Stimulated activated CD4-positive, alpha-beta T cell treated with anti-CD3 and anti-CD28 coated beads, TNF-alpha, amount 100 ng/mL, for 48 hours (primary cell): Measurements from ENCODE around the gene GALR1.
"Not testable (repeated sequence)": the region's sequence is repeated elsewhere in the genome, so short reads cannot be mapped to it uniquely, and the experiment has no call there.

Experiments used
- DNase-seq, 3 donors: peaks; one replicate each; pipeline ENCODE4 v3.0.0-alpha.2; 2020; ENCODE audit warnings: low read depth in 3 of 3

Gene GALR1, protein sequence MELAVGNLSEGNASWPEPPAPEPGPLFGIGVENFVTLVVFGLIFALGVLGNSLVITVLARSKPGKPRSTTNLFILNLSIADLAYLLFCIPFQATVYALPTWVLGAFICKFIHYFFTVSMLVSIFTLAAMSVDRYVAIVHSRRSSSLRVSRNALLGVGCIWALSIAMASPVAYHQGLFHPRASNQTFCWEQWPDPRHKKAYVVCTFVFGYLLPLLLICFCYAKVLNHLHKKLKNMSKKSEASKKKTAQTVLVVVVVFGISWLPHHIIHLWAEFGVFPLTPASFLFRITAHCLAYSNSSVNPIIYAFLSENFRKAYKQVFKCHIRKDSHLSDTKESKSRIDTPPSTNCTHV

DNA sequence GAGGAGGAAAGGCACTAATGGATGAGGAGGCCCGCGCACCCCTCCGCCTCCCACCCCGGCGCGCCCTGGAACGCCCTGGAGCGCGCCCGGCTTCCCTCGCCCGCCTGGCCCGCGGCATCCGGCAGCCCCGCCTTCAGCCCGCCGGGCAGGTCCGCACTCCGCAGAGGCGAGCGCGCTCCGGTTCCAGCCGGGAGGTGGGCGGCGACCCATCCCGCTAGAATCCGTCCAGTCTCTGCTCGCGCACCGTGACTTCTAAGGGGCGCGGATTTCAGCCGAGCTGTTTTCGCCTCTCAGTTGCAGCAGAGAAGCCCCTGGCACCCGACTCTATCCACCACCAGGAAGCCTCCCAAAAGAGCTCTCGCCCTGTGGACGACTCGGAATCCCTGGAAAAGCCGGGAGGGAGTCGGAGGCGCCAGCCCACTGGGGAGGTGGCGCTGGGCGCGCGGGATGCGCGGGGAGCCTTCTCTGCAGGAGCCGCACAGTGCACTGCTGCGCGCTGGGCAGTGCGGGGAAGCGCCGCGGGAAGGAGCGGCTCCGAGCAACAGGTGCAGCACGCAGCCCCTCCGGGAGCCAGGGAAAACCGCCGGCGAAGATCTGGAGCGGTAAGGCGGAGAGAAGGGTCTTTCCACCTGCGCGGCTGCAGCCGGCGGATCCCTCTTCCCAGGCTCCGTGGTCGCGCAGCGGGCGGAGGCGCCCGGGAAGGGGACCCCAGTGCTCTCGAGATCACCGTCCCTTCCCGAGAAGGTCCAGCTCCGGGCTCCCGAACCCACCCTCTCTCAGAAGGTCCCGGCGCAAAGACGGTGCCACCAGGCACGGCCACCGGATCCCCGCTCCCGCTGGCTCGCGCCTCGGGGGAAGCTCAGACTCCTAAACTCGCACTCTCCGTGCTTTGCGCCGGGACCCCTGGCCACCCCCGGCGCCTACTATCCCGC lies at the start of gene GALR1:
Gene GALR1 (plus strand): TSS at position 280 of the 932 bp plus-strand sequence. CDS start 701 bp downstream, outside the sequence.
- no peak for DNase-seq

DNA sequence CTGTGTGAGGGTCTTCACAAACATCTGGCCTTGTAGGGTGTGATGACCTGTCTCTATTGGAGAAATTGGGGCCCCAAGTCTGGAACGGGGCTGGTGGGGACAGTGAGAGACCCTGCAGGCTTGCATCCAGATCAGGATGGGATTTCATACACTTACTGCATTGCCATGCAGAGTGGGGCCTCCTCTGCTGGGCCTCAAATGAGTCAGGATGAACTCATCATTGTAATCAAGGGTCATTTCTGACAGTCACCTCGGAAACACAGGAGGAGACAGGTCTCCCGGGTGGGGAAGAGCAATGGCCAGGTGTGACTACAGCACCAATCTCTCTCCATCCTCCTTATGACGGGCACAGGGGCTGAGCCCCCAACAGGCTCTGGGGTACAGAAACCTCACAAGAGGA lies 48.1 kb upstream of the GALR1 start:
- DNase-seq = no peak

GRCh38 chr18:77202329-77202728 lies 47.3 kb upstream of the GALR1 start:
- no peak for DNase-seq

DNA sequence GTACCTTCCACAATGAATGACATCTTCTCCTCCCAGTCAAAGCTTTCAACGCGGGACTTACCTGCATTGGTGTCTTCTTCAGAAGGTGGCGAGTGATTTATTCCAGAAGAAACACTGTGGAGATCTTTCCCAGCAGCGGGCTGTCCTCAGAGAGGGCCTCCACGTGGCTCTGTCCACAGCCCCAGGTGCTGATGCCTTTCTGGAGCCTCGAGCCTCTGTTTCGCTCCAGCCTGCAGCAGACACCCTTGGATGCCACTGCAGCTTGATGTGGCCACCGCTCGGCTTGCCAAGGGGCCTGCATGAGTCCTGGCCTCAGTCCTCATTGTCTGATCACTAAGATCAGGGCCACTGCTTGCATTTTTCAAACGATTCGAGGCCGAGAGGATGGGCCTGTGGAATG lies 46.6 kb upstream of the GALR1 start:
- DNase-seq = no peak

GRCh38 chr18:77203851-77204250 lies 45.8 kb upstream of the GALR1 start:
- DNase-seq = no peak

- no peak for DNase-seq
These were observed 43.9 kb upstream of the GALR1 start for GRCh38 chr18:77205769-77206168.

GRCh38 chr18:77206676-77207374 lies 42.8 kb upstream of the GALR1 start:
- DNase-seq = no peak

DNA sequence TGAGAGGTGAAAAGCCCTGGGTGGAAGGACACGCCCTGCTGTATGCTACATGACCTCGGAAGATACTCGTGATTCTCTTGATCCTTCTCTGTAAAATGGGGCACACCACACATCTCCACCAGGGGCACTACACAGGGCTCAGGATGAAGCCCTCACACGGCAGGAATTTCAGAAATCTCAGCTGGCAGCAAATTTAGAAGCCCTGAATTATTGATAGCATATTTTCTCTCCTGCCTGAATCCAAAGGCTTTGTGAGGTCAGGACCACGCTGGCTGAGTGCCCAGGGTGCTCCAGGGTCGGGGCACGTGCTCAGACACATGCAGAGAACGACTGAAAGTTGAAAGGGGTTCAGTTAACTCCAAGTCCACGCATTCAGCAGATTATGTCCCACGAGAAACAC lies 42.1 kb upstream of the GALR1 start:
- peak in 2 of 3 donors; percentile 14 to 23 for DNase-seq

GRCh38 chr18:77208964-77209363 lies 40.7 kb upstream of the GALR1 start:
- peak in 1 of 3 donors; percentile 18 for DNase-seq

GRCh38 chr18:77209587-77209986 lies 40.1 kb upstream of the GALR1 start:
- no peak for DNase-seq

- no peak for DNase-seq
These were observed 39.4 kb upstream of the GALR1 start for GRCh38 chr18:77210249-77210648.

DNA sequence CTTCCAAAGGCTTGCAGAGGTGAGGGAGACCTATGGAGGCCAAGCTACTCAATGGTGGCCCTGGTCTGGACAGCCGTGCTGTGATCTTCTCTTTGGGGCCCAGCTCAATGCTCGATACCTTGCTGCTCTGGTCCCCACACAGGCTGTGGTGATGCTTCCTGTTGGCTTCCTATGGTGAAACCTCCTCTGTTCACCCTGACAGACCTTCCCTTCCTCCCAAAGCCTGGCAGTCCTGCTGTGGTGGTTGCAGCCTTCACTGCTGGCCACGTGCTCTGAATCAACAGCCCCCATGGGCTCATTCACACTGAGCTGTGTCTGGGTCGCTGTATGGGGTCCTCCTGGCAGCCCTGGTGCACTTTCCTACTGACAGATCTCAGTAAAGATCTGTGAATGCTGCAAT lies 31.0 kb upstream of the GALR1 start:
- DNase-seq = no peak

- no peak for DNase-seq
These were observed 28.9 kb upstream of the GALR1 start for GRCh38 chr18:77220726-77221125.

GRCh38 chr18:77222464-77222863 lies 27.2 kb upstream of the GALR1 start:
- no peak for DNase-seq

- peak in 2 of 3 donors; percentile 15 to 32 for DNase-seq
These were observed 26.4 kb upstream of the GALR1 start for GRCh38 chr18:77223221-77223639.

DNA sequence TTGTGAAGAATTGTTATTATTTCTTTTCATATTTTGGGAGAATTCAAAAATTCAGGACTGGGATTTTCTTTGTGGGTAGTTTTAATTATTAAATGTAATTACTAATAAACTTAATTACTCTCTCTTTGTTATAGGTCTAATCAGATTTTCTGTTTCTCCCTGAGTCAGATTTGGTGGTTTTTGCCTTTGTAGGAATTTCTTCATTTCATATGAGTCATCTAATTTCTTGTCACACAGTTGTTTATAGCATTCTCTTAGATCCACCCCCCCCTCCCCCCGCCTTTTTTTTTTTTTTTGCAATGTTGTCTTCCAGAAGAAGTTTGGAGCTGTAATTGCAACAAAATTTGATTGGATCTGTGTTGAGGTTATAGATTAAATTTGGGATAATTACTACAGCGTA lies 26.0 kb upstream of the GALR1 start:
- no peak for DNase-seq

DNA sequence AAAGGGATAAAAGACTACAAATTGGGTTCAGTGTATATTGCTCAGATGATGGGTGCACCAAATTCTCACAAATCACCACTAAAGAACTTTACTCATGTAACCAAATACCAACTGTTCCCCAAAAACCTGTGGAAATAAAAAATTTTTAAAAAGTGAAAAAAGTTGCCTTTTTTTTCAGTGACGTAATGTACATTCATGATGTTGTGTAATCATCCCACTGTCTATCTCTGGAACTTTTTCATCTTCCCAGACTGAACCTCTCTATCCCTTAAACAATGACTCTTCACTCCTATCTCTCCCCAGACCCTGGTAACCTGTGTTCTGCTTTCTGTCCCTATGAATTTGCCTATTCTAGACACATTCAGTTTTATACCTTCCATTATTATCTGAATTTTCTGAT lies 19.0 kb upstream of the GALR1 start:
- no peak for DNase-seq

- DNase-seq = no peak
These were observed 14.9 kb upstream of the GALR1 start for GRCh38 chr18:77234504-77235365.

GRCh38 chr18:77239285-77239684 lies 10.4 kb upstream of the GALR1 start:
- not testable (repeated sequence) for DNase-seq

GRCh38 chr18:77248873-77249568 lies 627 bp upstream of the GALR1 start:
- DNase-seq = no peak
